ENCODE results near the gene POLR2A. TPM values are rescaled to one million over a fixed set of nuclear protein-coding genes. Genes with fewer than 3 reads are reported as not detected.

The POLR2A gene
- total RNA-seq, 1 experiment from 2014 or later, result 341 TPM

DNA sequence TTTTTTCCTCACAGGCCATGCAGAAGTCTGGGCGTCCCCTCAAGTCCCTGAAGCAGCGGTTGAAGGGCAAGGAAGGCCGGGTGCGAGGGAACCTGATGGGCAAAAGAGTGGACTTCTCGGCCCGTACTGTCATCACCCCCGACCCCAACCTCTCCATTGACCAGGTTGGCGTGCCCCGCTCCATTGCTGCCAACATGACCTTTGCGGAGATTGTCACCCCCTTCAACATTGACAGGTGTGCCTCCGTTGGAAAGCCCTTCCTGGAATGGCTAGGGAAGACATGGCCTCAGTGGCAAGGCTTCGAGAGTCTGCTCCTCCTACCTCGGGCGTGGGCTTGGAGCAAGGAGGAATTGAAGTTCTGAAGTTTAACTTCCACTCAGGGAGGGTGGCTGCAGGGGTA, 13.5 kb downstream of the POLR2A start:
- Histone ChIP-seq H3K4me3 (ENCODE audit: low read depth, low read length, poor library complexity, severe bottlenecking) (no peak overlapping the region), H3K36me3 (ENCODE audit: insufficient read depth, low read length, poor library complexity, severe bottlenecking) (peaks cover 75% of the 10 kb centered on the region), H3K4me1 (ENCODE audit: insufficient read depth, low read length, poor library complexity, severe bottlenecking) (no peaks in the 10 kb centered on the region), H3K27me3 (replicated peaks; ENCODE audit: insufficient read depth, low read depth, low read length, poor library complexity) (no peaks in the 10 kb centered on the region), H3K27ac (ENCODE audit: low read depth, low read length, poor library complexity, severe bottlenecking) (no peak overlapping the region), H3K9me3 (ENCODE audit: low read depth, low read length, poor library complexity, severe bottlenecking) (no peaks in the 10 kb centered on the region)
- intact Hi-C loops (cut with micrococcal nuclease; ENCODE audit: unreplicated experiment), result no loop called here
- DNase-seq (ENCODE audit: low spot score), result no peak
- BruUV-seq (replicated peaks), result no TSS peak
- CTCF ChIA-PET, result no interaction called here
- POLR2A ChIA-PET (ENCODE audit: low non-redundant PET), result no interaction called here
- TF ChIP-seq, protein P1, sequence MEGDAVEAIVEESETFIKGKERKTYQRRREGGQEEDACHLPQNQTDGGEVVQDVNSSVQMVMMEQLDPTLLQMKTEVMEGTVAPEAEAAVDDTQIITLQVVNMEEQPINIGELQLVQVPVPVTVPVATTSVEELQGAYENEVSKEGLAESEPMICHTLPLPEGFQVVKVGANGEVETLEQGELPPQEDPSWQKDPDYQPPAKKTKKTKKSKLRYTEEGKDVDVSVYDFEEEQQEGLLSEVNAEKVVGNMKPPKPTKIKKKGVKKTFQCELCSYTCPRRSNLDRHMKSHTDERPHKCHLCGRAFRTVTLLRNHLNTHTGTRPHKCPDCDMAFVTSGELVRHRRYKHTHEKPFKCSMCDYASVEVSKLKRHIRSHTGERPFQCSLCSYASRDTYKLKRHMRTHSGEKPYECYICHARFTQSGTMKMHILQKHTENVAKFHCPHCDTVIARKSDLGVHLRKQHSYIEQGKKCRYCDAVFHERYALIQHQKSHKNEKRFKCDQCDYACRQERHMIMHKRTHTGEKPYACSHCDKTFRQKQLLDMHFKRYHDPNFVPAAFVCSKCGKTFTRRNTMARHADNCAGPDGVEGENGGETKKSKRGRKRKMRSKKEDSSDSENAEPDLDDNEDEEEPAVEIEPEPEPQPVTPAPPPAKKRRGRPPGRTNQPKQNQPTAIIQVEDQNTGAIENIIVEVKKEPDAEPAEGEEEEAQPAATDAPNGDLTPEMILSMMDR (conservative IDR thresholded peaks at IDR 0.05; ENCODE audit: low read depth, low read length), result no peak
- TF ChIP-seq EZH2 (IDR thresholded peaks at IDR 0.05; ENCODE audit: borderline replicate concordance, low read depth, low read length, poor library complexity, severe bottlenecking), result no peak

DNA sequence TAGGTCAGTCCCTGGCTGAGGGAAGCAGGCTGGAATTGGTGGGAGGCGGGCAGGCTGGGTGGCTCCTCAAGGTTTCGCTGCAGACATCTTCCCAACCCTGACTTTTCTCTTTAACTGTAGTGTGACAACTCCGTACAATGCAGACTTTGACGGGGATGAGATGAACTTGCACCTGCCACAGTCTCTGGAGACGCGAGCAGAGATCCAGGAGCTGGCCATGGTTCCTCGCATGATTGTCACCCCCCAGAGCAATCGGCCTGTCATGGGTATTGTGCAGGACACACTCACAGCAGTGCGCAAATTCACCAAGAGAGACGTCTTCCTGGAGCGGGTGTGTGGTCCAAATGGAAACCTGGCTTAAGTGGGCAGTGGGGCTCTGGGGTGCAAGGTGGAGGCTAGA, 15.0 kb downstream of the POLR2A start:
- DNase-seq (ENCODE audit: low spot score), result no peak
- ChIA-PET CTCF (no interaction called here), POLR2A (ENCODE audit: low non-redundant PET) (no interaction called here)
- intact Hi-C loops (cut with micrococcal nuclease; ENCODE audit: unreplicated experiment), result no loop called here
- H3K9me3 ChIP-seq (ENCODE audit: low read depth, low read length, poor library complexity, severe bottlenecking), result no peaks in the 10 kb centered on the region
- no peak overlapping the region for H3K27ac ChIP-seq (ENCODE audit: low read depth, low read length, poor library complexity, severe bottlenecking)
- H3K36me3 ChIP-seq (ENCODE audit: insufficient read depth, low read length, poor library complexity, severe bottlenecking), result peaks cover 90% of the 10 kb centered on the region
- H3K4me1 ChIP-seq (ENCODE audit: insufficient read depth, low read length, poor library complexity, severe bottlenecking), result no peaks in the 10 kb centered on the region
- no peak overlapping the region for H3K4me3 ChIP-seq (ENCODE audit: low read depth, low read length, poor library complexity, severe bottlenecking)
- BruUV-seq (replicated peaks), result no TSS peak
- H3K27me3 ChIP-seq (replicated peaks; ENCODE audit: insufficient read depth, low read depth, low read length, poor library complexity), result no peaks in the 10 kb centered on the region
- TF ChIP-seq, protein P1 (conservative IDR thresholded peaks at IDR 0.05; ENCODE audit: low read depth, low read length), result no peak
- TF ChIP-seq EZH2 (IDR thresholded peaks at IDR 0.05; ENCODE audit: borderline replicate concordance, low read depth, low read length, poor library complexity, severe bottlenecking), result no peak

DNA sequence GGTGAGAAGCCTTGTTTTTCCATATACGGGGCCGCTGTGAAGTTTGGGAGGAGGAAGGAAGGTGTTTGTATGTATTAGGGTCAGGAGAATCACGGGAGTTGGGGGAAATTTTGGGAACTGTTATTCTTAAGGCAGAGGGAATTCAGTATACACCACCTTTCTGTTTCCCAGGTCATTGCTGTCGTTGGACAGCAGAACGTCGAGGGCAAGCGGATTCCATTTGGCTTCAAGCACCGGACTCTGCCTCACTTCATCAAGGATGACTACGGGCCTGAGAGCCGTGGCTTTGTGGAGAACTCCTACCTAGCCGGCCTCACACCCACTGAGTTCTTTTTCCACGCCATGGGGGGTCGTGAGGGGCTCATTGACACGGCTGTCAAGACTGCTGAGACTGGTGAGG, 17.6 kb downstream of the POLR2A start:
- no peak for DNase-seq (ENCODE audit: low spot score)
- Histone ChIP-seq H3K9me3 (ENCODE audit: low read depth, low read length, poor library complexity, severe bottlenecking) (no peaks in the 10 kb centered on the region), H3K27me3 (replicated peaks; ENCODE audit: insufficient read depth, low read depth, low read length, poor library complexity) (no peaks in the 10 kb centered on the region), H3K4me3 (ENCODE audit: low read depth, low read length, poor library complexity, severe bottlenecking) (no peak overlapping the region), H3K4me1 (ENCODE audit: insufficient read depth, low read length, poor library complexity, severe bottlenecking) (no peaks in the 10 kb centered on the region), H3K36me3 (ENCODE audit: insufficient read depth, low read length, poor library complexity, severe bottlenecking) (peaks cover 96% of the 10 kb centered on the region), H3K27ac (ENCODE audit: low read depth, low read length, poor library complexity, severe bottlenecking) (no peak overlapping the region)
- ChIA-PET POLR2A (ENCODE audit: low non-redundant PET) (no interaction called here), CTCF (no interaction called here)
- TF ChIP-seq EZH2 (IDR thresholded peaks at IDR 0.05; ENCODE audit: borderline replicate concordance, low read depth, low read length, poor library complexity, severe bottlenecking), result no peak
- TF ChIP-seq, protein P1 (conservative IDR thresholded peaks at IDR 0.05; ENCODE audit: low read depth, low read length), result no peak
- intact Hi-C loops (cut with micrococcal nuclease; ENCODE audit: unreplicated experiment), result no loop called here
- no TSS peak for BruUV-seq (replicated peaks)

Measured in A673 (cell line).